ENCODE measurements around the gene DGKI. TPM values are rescaled to one million over a fixed set of nuclear protein-coding genes. Genes with fewer than 3 reads are reported as not detected.

Gene DGKI
- total RNA-seq, 1 experiment from 2014 or later = 0.15 TPM

- TF ChIP-seq CBX3 (IDR thresholded peaks at IDR 0.05; ENCODE audit: low read depth) = no peak
- TF ChIP-seq EGR1 (IDR thresholded peaks at IDR 0.05; ENCODE audit: low read depth) = no peak
- no peak for TF ChIP-seq CTCF (IDR thresholded peaks at IDR 0.05 in 2 of 3, conservative IDR thresholded peaks at IDR 0.05 in 1 of 3; ENCODE audit: borderline replicate concordance in 1 of 3, insufficient read depth in 1 of 3, low read depth in 2 of 3, low read length in 2 of 3)
- no peak for TF ChIP-seq POLR2AphosphoS5 (IDR thresholded peaks at IDR 0.05; ENCODE audit: low read depth, low read length)
- no peak for TF ChIP-seq RAD21 (IDR thresholded peaks at IDR 0.05; ENCODE audit: low read depth)
- no peak for TF ChIP-seq POLR2A (IDR thresholded peaks at IDR 0.05; ENCODE audit: borderline replicate concordance, extremely low read depth, insufficient read depth, insufficient read length)
Observed at GRCh38 chr7:137652721-137653120, 194.1 kb downstream of the DGKI start (continued).

- Histone ChIP-seq H3K36me3 (ENCODE audit: control insufficient read depth in 1 of 2, insufficient read depth in 2 of 2, low read length in 2 of 2) (no peaks in the 10 kb centered on the region), H3K79me2 (ENCODE audit: insufficient read depth, low read length) (no peaks in the 10 kb centered on the region), H3K4me3 (replicated peaks in 1 of 2; ENCODE audit: low read depth in 1 of 2, low read length in 2 of 2) (no peak overlapping the region), H3K9me2 (ENCODE audit: insufficient read depth) (no peaks in the 10 kb centered on the region), H3K27me3 (ENCODE audit: insufficient read depth, low read length) (peaks cover 11% of the 10 kb centered on the region; the same call in 1 of the 2 replicates), H4K20me1 (ENCODE audit: insufficient read depth) (no peaks in the 10 kb centered on the region), H3K4me2 (ENCODE audit: low read length) (no peak overlapping the region), H3K9ac (ENCODE audit: low read length) (no peak overlapping the region), H3K27ac (ENCODE audit: low read depth, low read length) (no peak overlapping the region), H2AFZ (ENCODE audit: low read depth, low read length, poor library complexity, severe bottlenecking) (no peak overlapping the region), H3K9me3 (ENCODE audit: control insufficient read depth in 1 of 2, insufficient read depth in 1 of 2, low read depth in 1 of 2, low read length in 2 of 2) (no peaks in the 10 kb centered on the region), H3K4me1 (ENCODE audit: control insufficient read depth in 1 of 2, insufficient read depth in 2 of 2, low read length in 2 of 2) (no peaks in the 10 kb centered on the region)
- ATAC-seq (no peak), DNase-seq (ENCODE audit: low read depth, low spot score) (no peak)
- ChIA-PET POLR2A (no interaction called here), CTCF (no interaction called here), RAD21 (ENCODE audit: low non-redundant PET in 1 of 2, low total read pairs in 2 of 2, uncharacterized antibody in 2 of 2, unreplicated experiment in 2 of 2) (no interaction called here)
- TF ChIP-seq CTCF (IDR thresholded peaks at IDR 0.05 in 2 of 3, conservative IDR thresholded peaks at IDR 0.05 in 1 of 3; ENCODE audit: borderline replicate concordance in 1 of 3, insufficient read depth in 1 of 3, low read depth in 2 of 3, low read length in 2 of 3) (no peak), RAD21 (IDR thresholded peaks at IDR 0.05; ENCODE audit: low read depth) (no peak), MAX (IDR thresholded peaks at IDR 0.05) (no peak), ZFX (IDR thresholded peaks at IDR 0.05) (no peak), EZH2phosphoT487 (IDR thresholded peaks at IDR 0.05; ENCODE audit: borderline replicate concordance) (no peak), TCF7L2 (IDR thresholded peaks at IDR 0.05; ENCODE audit: borderline replicate concordance, extremely low read depth, insufficient read depth, insufficient read length) (no peak), SIN3A (IDR thresholded peaks at IDR 0.05; ENCODE audit: low read depth) (no peak), SP1 (IDR thresholded peaks at IDR 0.05; ENCODE audit: low read depth) (no peak), FOSL1 (IDR thresholded peaks at IDR 0.05; ENCODE audit: low read depth) (no peak), CEBPB (IDR thresholded peaks at IDR 0.05; ENCODE audit: low read depth) (no peak), REST (IDR thresholded peaks at IDR 0.05; ENCODE audit: low read depth) (no peak)
- no TSS peak for BruUV-seq (replicated peaks)
- intact Hi-C loops (cut with micrococcal nuclease) = no loop called here
Observed at GRCh38 chr7:137647905-137648565, 198.7 kb downstream of the DGKI start.

Measured in HCT116 (cell line).